Measurements from ENCODE around the gene APOM.

- TF ChIP-seq, protein P1, sequence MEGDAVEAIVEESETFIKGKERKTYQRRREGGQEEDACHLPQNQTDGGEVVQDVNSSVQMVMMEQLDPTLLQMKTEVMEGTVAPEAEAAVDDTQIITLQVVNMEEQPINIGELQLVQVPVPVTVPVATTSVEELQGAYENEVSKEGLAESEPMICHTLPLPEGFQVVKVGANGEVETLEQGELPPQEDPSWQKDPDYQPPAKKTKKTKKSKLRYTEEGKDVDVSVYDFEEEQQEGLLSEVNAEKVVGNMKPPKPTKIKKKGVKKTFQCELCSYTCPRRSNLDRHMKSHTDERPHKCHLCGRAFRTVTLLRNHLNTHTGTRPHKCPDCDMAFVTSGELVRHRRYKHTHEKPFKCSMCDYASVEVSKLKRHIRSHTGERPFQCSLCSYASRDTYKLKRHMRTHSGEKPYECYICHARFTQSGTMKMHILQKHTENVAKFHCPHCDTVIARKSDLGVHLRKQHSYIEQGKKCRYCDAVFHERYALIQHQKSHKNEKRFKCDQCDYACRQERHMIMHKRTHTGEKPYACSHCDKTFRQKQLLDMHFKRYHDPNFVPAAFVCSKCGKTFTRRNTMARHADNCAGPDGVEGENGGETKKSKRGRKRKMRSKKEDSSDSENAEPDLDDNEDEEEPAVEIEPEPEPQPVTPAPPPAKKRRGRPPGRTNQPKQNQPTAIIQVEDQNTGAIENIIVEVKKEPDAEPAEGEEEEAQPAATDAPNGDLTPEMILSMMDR (IDR thresholded peaks at IDR 0.05) = no peak
- no peak for TF ChIP-seq POLR2A (IDR thresholded peaks at IDR 0.05)
These were observed 24.5 kb upstream of the APOM start for GRCh38 chr6:31631209-31631608.

Measured in adrenal gland (tissue), 5 donors.